Endothelial cell of hepatic sinusoid (primary cell): Measurements from ENCODE around the gene KIF11.
"Not testable (repeated sequence)": the region's sequence is repeated elsewhere in the genome, so short reads cannot be mapped to it uniquely, and the experiment has no call there.

Experiments used
- in situ Hi-C: cut with HindIII; loops from 2 replicates; pipeline ENCODE4 v1.10.0; 2017; ENCODE audit warnings: low sequenced_read_pairs

The KIF11 gene

DNA sequence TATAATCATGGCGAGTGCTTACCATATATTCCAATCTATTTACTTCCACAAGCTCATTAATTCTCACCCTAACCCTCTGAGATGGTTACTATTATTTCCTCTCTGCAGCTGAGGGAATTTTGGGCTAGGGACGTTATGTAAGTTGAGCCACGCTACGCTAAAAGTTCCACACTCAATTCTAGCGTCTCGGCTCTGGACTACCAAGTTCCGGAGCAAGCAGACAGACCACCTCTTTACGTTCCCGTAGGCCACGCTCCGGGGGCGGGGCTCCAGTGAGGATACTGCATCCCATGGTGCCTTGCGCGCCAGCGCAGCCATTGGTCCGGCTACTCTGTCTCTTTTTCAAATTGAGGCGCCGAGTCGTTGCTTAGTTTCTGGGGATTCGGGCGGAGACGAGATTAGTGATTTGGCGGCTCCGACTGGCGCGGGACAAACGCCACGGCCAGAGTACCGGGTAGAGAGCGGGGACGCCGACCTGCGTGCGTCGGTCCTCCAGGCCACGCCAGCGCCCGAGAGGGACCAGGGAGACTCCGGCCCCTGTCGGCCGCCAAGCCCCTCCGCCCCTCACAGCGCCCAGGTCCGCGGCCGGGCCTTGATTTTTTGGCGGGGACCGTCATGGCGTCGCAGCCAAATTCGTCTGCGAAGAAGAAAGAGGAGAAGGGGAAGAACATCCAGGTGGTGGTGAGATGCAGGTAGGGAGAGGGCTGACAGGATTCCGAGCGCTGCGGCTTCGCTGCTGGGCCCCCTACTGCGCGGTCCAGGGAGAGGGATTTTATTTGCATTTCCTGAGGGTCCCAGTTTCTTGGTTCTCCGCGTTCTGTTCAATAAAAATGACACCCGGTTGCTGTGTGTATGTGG, at the start of gene KIF11:
Gene KIF11, plus strand, starts transcription at position 370 of the 858 bp plus-strand sequence. Its CDS starts 246 bp downstream, at position 616.
- in situ Hi-C loops, result no loop called here

DNA sequence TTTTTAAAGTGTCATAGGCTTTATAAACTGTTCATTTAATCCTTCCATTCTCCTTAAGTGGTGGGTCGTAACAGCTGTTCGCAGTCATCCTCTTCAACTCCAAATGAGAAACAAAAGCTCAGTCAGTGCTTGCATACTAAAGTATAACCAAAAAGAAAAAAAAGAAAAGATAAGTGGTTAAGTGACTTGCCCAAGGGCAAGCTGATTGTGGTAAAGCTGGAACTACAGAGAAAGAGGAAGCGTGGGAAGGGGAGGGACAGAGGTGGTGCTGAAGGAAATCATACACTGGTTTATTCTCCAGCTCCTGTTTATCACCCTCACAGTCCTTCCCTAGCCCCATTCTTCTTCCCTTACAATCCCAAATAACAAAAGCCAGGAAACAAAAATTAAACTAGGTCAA, 48.6 kb upstream of the KIF11 start:
- in situ Hi-C loops, result no loop called here

- in situ Hi-C loops, result no loop called here
These were observed 47.4 kb upstream of the KIF11 start for GRCh38 chr10:92545556-92545955.

DNA sequence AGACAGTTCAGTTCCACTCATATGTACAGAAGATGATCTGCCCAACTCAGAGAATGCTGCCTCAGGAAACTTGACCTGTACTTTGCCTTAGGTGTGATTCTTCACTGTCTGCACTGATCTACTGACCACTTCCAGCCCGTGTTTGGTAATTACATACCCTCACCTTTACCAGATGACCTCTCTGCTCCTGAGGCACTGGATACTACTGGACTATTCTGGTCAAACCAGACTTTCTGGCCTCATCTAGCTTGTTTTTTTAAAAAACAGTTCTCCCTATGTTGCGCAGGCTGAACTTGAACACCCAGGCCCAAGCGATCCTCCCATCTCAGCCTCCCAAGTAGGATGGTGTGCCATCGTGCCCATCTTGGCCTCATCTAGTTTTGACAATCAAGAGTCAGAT, 45.3 kb upstream of the KIF11 start:
- in situ Hi-C loops, result no loop called here

- in situ Hi-C loops, result no loop called here
These were observed 42.0 kb upstream of the KIF11 start for GRCh38 chr10:92550924-92551323.

- in situ Hi-C loops, result no loop called here
These were observed 40.6 kb upstream of the KIF11 start for GRCh38 chr10:92552310-92552709.

- in situ Hi-C loops, result no loop called here
These were observed 39.0 kb upstream of the KIF11 start for GRCh38 chr10:92553959-92554358.

DNA sequence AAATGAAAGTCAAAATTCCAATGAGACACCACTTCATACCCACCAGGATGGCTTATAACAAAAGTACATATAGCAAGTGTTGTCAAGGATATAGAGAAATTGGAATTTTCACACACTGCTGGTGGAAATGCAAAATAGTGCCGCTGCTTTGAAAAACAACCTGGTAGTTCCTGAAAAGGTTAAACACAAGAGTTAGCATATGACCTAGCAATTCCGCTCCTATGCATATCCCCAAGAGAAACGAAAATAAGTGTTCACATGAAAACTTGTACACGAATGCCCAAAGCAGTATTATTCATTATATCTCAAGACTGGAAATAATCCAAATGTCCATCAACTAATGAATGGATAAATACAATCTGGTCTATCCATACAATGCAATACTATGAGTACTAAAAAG, 33.9 kb upstream of the KIF11 start:
- in situ Hi-C loops, result no loop called here

GRCh38 chr10:92562424-92562823, 30.5 kb upstream of the KIF11 start:
- in situ Hi-C loops, result no loop called here

DNA sequence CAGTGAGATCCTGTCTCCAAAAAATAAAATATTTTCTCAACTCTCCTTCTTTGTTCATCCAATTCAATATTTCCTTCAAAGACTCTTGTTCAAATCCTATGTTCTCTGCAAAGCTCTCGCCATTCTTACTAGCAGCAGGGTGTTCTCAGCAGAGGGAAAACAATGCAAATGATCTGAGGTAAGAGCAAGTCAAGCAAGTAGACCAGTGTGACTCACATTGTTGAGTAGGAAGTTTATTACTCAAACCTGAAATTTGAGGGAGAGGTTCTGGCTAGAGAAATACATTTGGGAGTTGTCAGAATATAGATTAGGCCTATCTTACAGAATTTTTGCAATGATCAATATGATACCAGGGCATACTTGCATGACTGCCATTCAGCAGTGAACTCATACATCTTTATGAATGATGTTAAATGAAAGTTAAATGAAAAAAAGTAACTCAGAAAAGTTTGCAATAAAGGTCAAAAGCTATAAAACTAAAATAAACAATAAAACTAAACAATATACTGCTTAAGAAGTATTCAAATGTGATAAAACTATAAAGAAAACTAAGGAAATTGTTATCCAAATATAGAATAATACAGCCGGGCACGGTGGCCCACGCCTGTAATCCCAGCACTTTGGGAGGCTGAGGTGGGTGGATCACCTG, 24.9 kb upstream of the KIF11 start:
- in situ Hi-C loops, result no loop called here

DNA sequence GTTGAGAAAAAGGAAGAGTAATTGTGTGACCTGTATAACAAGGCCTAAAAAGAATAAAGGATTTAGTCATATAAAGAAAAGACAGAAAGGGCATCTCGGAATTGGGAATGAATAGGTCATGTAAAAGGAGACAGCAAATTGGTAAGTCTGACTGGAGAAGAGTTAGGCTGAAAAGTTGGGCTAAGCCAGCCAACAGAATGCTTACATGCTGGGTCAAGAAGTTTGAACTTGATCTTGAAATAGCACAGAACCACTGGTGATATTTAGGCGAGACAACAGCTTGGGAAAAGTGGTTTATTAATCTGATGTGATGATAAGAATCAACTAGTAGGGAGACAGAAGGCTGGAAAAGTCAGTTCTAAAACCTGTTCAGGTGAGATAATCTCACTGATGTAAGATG, 23.9 kb upstream of the KIF11 start:
- in situ Hi-C loops, result no loop called here

DNA sequence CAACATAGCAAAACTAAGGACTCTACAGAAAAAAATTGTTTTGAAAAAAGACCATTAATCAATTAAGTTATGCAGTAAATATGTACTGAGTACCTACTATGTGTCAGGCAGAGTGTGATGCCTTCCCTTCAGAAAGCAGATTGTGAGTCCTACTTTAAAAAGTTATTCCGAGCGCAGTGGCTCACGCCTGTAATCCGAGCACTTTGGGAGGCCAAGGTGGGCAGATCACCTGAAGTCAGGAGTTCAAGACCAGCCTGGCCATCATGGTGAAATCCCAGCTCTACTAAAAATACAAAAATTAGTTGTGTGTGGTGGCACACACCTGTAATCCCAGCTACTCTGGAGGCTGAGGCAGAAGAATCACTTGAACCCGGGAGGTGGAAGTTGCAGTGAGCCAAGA, 23.3 kb upstream of the KIF11 start:
- in situ Hi-C loops, result loop anchor here (10.0 kb wide), 1 partner anchor 65 kb away; no protein-coding TSS in a partner anchor

GRCh38 chr10:92571649-92572048, 21.3 kb upstream of the KIF11 start:
- in situ Hi-C loops, result loop anchor here (10.0 kb wide), 1 partner anchor 67 kb away; no protein-coding TSS in a partner anchor

GRCh38 chr10:92572362-92573090, 20.4 kb upstream of the KIF11 start:
- in situ Hi-C loops, result loop anchor here (10.0 kb wide), 1 partner anchor 68 kb away; no protein-coding TSS in a partner anchor

GRCh38 chr10:92573091-92573797, 19.7 kb upstream of the KIF11 start:
- in situ Hi-C loops, result loop anchor here (10.0 kb wide), 1 partner anchor 68 kb away; no protein-coding TSS in a partner anchor

- in situ Hi-C loops, result loop anchor here (10.0 kb wide), 1 partner anchor 69 kb away; no protein-coding TSS in a partner anchor
These were observed 19.0 kb upstream of the KIF11 start, which contains the start of gene IDE for GRCh38 chr10:92573798-92574547. Gene IDE, minus strand, starts transcription at chr10:92574093. Its CDS starts 74 bp downstream, at chr10:92574019.

DNA sequence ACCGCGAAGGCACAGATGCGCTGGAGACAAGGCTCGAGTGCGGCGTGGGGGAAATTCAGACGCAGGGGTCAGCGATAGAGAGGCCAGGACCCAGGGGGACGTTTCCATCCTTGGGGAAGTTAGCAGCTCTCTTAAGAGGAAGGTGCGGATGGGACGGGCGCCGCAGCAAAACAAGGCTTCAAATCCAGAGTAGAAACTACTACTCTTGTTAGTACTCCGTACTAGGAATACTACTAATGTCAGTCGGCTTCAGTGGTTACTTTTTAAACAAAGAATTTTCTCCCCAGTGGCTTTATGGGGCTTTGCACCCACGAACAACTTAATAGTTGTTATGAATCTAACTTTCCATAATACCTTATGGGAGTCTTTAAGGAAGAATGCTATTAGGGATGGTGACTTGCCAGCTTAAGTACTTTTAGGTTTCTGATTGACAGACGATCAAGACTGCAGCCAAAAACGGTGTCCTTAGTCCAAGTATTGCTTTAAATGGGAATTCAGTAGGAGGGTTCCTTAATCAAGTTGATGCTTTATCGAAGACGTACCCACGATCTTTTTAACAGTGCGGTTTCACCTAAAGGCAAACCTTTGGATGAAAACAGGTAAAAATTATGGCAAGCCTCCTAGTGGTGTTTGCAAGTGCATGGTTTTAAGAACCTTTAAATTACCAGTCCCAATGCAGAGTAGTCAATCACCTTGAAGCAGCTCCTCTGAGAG, 18.2 kb upstream of the KIF11 start:
- in situ Hi-C loops, result loop anchor here (10.0 kb wide), 1 partner anchor 70 kb away; no protein-coding TSS in a partner anchor

DNA sequence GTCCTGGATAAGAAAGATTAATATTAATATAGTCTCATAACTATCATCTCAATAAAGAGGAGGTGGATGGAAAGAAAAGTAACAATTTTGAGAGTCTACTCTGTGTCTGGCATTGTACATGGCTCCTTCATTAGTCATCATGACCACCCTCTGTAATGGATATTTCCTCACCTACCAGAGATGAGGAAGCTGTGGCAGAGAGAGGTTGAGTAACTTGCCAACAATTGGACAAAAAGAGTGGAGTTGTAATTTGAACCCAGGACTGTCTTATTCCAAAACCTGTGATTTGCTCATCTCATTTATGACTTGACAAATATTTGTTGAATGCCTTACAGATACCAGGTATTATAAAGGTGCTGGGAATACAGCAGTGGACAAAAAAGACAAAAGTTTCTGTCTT, 17.0 kb upstream of the KIF11 start:
- in situ Hi-C loops, result loop anchor here (10.0 kb wide), 1 partner anchor 71 kb away; no protein-coding TSS in a partner anchor

DNA sequence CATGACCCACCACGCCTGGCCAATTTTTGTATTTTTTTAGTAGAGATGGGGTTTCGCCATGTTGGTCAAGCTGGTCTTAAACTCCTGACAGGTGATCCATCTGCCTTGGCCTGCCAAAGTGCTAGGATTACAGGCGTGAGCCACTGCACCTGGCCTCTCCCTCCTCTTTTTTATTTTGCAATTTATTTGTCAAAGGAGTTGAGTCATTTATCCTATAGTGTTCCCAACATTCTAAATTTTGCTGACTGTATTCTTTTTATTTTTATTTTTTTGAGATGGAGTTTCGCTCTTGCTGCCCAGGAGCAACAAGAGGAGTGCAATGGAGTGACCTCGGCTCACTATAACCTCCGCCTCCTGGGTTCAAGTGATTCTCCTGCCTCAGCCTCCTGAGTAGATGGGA, 10.6 kb upstream of the KIF11 start:
- in situ Hi-C loops, result not testable (repeated sequence)
